Mesothelial cell of epicardium (in vitro differentiated cells): ENCODE results near the gene BICD2. TPM values are rescaled to one million over a fixed set of nuclear protein-coding genes. Genes with fewer than 3 reads are reported as not detected.

Experiments
- DNase-seq, 2 experiments: peaks; one replicate each; pipeline ENCODE4 v3.0.0; 2021; ENCODE audit warnings: low spot score in 2 of 2; ENCODE audit not compliant: unreplicated experiment in 2 of 2
- H3K27ac Mint-ChIP-seq: 2 replicates; pipeline ENCODE4 v1.8.0; 2021; ENCODE audit warnings: mixed read lengths
- H3K27me3 Mint-ChIP-seq: 2 replicates; pipeline ENCODE4 v1.8.0; 2021; ENCODE audit warnings: low read depth, mixed read lengths
- H3K36me3 Mint-ChIP-seq: 2 replicates; pipeline ENCODE4 v1.8.0; 2021; ENCODE audit warnings: mixed read lengths
- H3K4me1 Mint-ChIP-seq: 2 replicates; pipeline ENCODE4 v1.8.0; 2021; ENCODE audit warnings: mixed read lengths
- H3K4me3 Mint-ChIP-seq: 2 replicates; pipeline ENCODE4 v1.8.0; 2021; ENCODE audit warnings: mild to moderate bottlenecking, moderate library complexity, mixed read lengths
- H3K9me3 Mint-ChIP-seq: 2 replicates; pipeline ENCODE4 v1.8.0; 2021; ENCODE audit warnings: mixed read lengths
- total RNA-seq: library from RNA; stranded (reverse); gene quantifications from 3 replicates; pipeline ENCODE4 v1.2.1, GENCODE V29; 2021
- TF ChIP-seq, protein P1 (sequence below): fragments of 200-600 bp; sonication (generic); IDR thresholded peaks from one replicate; pipeline ENCODE4 v1.5.0; 2021; ENCODE audit warnings: antibody characterized with exemption; ENCODE audit not compliant: unreplicated experiment

BICD2 gene
- total RNA-seq, 1 donor from 2014 or later, result 30.2 TPM

DNA sequence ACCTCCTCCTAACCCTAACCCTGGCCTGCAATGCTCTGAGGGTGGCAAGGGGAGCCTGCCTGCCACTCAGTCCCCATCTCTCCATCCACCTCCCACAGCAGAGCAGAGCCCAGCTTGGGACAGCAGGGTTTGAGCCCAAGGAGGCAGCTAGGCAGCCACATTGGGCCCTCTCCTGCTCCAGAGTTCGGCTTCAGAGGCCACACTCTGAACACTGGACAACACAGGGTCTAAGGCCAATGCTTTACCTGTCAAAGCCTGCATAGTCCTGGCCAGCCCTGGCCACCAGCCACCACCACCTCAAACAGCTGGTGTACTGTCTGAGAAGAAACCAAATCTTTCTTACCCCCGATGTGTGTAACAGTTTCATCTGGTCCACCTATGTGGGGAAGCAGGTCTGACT, 5.2 kb downstream of the BICD2 start:
- Mint-ChIP-seq H3K9me3 (peaks cover 4% of the 10 kb centered on the region), H3K27me3 (no peaks in the 10 kb centered on the region), H3K4me3 (no peak overlapping the region), H3K4me1 (peaks cover 22% of the 10 kb centered on the region), H3K27ac (no peak overlapping the region), H3K36me3 (peaks cover 9% of the 10 kb centered on the region)
- TF ChIP-seq, protein P1, sequence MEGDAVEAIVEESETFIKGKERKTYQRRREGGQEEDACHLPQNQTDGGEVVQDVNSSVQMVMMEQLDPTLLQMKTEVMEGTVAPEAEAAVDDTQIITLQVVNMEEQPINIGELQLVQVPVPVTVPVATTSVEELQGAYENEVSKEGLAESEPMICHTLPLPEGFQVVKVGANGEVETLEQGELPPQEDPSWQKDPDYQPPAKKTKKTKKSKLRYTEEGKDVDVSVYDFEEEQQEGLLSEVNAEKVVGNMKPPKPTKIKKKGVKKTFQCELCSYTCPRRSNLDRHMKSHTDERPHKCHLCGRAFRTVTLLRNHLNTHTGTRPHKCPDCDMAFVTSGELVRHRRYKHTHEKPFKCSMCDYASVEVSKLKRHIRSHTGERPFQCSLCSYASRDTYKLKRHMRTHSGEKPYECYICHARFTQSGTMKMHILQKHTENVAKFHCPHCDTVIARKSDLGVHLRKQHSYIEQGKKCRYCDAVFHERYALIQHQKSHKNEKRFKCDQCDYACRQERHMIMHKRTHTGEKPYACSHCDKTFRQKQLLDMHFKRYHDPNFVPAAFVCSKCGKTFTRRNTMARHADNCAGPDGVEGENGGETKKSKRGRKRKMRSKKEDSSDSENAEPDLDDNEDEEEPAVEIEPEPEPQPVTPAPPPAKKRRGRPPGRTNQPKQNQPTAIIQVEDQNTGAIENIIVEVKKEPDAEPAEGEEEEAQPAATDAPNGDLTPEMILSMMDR, result no peak
- no peak for DNase-seq

DNA sequence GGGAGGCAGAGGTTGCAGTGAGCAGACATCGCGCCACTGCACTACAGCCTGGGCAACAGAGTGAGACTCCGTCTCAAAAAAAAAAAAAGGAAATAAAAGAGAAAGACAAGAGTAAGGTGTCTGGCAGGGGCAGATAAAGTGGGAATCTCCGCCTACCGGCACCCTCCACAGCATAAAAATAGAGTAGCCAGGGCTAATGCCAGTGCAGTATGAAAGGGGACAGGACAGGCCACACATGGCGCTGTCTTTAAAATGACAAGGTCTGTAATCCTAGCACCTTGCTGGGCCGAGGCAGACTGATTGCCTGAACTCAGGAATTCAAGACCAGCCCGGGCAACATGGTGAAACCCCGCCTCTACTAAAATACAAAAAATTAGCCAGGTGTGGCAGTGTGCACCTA, 7.8 kb downstream of the BICD2 start:
- TF ChIP-seq, protein P1, result no peak

DNA sequence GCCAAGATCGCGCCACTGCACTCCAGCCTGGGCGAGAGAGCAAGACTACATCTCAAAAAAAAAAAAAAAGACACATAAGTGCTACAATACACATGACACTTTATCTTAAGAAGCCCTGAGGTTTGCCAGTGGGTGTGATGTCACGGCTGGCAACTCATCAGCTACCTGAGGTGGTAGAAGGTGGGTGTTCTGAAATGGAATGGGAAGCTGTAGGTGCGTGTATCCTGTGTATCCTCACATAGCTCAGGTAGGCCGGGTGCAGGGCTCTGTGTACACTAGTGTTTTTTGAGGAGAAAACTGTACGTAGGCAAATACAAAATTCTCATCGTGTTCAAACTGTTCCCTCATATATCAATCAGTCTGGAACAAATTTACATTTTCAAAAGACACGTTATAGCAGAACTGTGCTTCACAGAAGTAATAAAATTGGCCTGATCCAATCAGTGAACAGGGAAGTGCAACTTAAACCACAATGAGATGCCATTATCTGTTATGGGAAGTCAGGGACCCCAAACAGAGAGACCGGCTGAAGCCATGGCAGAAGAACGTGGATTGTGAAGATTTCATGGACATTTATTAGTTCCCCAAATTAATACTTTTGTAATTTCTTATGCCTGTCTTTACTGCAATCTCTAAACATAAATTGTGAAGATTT, 10.4 kb downstream of the BICD2 start:
- Mint-ChIP-seq H3K27ac (no peak overlapping the region), H3K4me1 (peaks cover 2% of the 10 kb centered on the region), H3K36me3 (peaks cover 30% of the 10 kb centered on the region), H3K4me3 (no peak overlapping the region), H3K27me3 (no peaks in the 10 kb centered on the region), H3K9me3 (peaks cover 17% of the 10 kb centered on the region)
- TF ChIP-seq, protein P1, result no peak
- DNase-seq, result no peak

More for the DNA sequence above, 7.8 kb downstream of the BICD2 start:
- Mint-ChIP-seq H3K4me3 (no peak overlapping the region), H3K4me1 (peaks cover 5% of the 10 kb centered on the region), H3K9me3 (peaks cover 13% of the 10 kb centered on the region), H3K36me3 (peaks cover 26% of the 10 kb centered on the region), H3K27me3 (no peaks in the 10 kb centered on the region), H3K27ac (peak overlapping the region; percentile 80)
- DNase-seq, result no peak

DNA sequence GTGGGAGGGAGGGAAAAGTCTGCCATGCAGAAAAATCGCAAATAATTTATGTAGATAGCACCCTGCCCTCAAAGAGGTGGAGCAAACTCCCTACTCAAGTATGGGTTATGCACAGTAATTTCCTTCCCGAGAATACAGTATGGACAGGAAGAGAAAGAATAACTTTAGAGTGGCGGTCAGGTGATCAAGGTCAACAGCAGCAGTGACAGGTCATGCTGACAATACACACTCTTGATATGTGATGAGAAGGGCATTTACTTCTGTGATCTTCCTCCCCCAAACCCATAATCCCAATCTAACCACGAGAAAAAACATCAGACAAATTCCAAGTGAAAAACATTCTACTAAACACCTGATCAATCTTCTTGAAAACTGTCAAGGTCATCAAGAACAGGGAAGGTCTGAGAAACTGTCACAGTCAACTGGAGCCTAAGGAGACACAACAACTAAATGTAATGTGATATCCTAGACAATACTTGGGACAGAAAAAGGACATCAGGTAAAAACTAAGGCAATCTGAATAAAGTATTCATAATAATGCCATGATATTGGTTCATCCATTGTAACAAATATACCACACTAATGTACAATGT, 11.7 kb downstream of the BICD2 start:
- Mint-ChIP-seq H3K36me3 (peaks cover 30% of the 10 kb centered on the region), H3K27ac (no peak overlapping the region), H3K27me3 (no peaks in the 10 kb centered on the region), H3K4me3 (no peak overlapping the region), H3K9me3 (peaks cover 17% of the 10 kb centered on the region), H3K4me1 (peaks cover 6% of the 10 kb centered on the region)
- TF ChIP-seq, protein P1, result no peak
- DNase-seq, result no peak

DNA sequence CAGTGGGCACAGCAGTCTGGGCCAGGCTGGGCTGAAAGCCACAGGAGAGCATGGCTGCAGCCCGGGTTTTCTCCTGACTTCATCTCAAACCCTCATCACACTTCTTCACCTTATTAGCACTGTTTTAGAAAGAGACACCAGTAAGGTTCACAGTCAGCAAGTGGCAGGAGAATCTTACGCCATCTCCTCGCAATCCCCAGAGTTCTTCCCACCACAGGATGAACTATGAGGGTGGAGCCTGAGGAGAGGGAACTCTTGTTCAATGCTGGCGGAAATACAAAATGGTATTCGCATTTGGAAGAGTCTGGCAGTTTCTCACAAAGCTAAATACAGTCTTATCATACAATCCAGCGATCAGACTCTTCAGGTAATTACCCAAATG, 14.7 kb downstream of the BICD2 start:
- no peak overlapping the region for H3K27ac Mint-ChIP-seq
- TF ChIP-seq, protein P1, result no peak
- H3K4me1 Mint-ChIP-seq, result peaks cover 9% of the 10 kb centered on the region
- H3K9me3 Mint-ChIP-seq, result peaks cover 13% of the 10 kb centered on the region
- DNase-seq, result no peak
- no peak overlapping the region for H3K4me3 Mint-ChIP-seq
- H3K36me3 Mint-ChIP-seq, result peaks cover 25% of the 10 kb centered on the region
- no peaks in the 10 kb centered on the region for H3K27me3 Mint-ChIP-seq
